GM18519 (cell line): ENCODE data around the gene SPIC.

ENCODE experiments used
- ATAC-seq: cut with Tn5 transposase; IDR thresholded peaks from one replicate; pipeline ENCODE4 v1.9.1; 2021; ENCODE audit warnings: mild to moderate bottlenecking, moderate library complexity; ENCODE audit not compliant: unreplicated experiment, low FRiP score

Gene SPIC

DNA sequence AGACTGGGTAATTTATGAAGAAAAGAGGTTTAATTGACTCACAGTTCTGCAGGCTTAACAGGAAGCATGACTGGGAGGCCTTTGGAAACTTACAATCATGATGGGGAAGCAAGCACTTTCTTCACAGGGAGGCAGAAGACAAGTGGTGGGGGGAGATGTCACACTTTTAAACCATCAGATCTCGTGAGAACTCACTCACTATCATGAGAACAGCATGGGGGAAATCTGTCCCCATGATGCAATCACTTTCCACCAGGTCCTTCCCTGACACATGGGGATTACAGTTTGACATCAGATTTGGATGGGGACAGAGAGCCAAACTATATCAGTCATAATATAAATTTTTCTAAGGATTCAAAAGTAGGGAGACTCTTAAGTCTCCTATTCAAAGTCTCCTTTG is 46.0 kb downstream of the SPIC start:
- ATAC-seq, result no peak

DNA sequence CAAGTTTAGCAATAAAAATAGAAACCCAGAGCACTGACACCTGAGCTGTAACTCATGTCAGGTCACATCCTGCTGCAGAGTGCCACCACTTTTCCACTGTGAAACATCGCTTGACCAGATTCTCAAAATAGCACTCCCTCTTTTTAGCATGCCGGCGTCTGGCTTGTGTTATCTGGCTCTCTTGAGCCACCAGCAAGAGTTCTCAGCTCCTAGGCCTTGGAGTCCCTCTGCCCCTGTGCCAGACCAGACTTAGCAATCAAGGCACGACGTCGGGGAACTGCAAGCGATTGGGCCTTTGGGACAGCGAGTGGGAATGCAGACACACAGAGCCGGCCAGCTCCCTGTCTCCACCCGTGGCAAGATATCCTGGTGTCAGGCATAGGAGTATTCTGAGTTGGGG is 52.5 kb downstream of the SPIC start:
- no peak for ATAC-seq

DNA sequence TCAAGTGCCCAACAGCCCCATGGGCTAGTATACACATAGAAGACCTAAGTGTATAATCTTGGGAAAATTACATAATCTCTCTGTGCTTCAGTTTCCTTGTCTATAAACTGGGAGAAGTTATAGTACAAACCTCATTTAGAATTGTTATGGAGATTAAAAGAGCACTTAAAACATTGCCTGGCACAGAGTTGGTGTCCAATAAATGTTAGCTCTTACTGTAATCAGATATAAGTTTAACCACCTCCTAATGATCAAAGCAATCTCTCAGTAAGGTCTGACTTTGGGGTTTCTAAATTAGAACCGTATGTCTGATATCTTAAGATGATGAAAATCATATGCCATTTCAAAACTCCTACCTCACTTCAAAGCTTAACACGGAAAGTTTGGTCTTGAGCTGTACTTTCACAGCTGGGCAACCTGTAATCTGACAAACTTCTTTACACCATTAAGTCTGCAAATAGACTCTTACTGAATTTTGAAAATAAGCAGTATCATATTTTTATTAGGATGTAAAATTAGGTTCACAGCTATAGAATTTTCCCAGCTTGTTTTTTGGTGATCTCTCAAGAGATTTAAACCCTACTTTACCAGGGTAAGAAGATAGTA is 61.0 kb downstream of the SPIC start:
- ATAC-seq, result no peak
